ENCODE results near the gene CSN3. TPM values are rescaled to one million over a fixed set of nuclear protein-coding genes. Genes with fewer than 3 reads are reported as not detected.
"Not testable (repeated sequence)": the region's sequence is repeated elsewhere in the genome, so short reads cannot be mapped to it uniquely, and the experiment has no call there.

The CSN3 gene
- total and polyA plus RNA-seq, 2 of the 4 experiments (the other 2 are of a cell fraction), result not detected

- CTCF ChIA-PET; H4K91ac ChIP-seq (ENCODE audit: insufficient read depth, low read depth, low read length); H3K36me3 ChIP-seq (ENCODE audit: control insufficient read depth, insufficient read depth, low read length); H2BK15ac ChIP-seq (ENCODE audit: low read depth, low read length); H3K4me1 ChIP-seq (ENCODE audit: control insufficient read depth, insufficient read depth, low read length); H3K4me3 ChIP-seq (ENCODE audit: insufficient read depth, low read depth, low read length); H3K9me3 ChIP-seq (ENCODE audit: control insufficient read depth, insufficient read depth, low read length); H3K4ac ChIP-seq (ENCODE audit: low read depth, low read length); H3K23ac ChIP-seq (ENCODE audit: low read depth, low read length); ATAC-seq (ENCODE audit: low read depth); H3K18ac ChIP-seq (ENCODE audit: low read depth, low read length); H3K4me2 ChIP-seq (ENCODE audit: low read depth, low read length); H4K5ac ChIP-seq (ENCODE audit: low read depth, low read length); H3K14ac ChIP-seq (replicated peaks; ENCODE audit: low read depth, low read length); dilution Hi-C loops (cut with HindIII; ENCODE audit: low sequenced_read_pairs, unreplicated experiment); H4K8ac ChIP-seq (ENCODE audit: low read depth in 2 of 2, low read length in 2 of 2); H3K9me1 ChIP-seq (ENCODE audit: insufficient read depth, low read length); H2AK5ac ChIP-seq (ENCODE audit: low read depth, low read length); H2BK120ac ChIP-seq (ENCODE audit: low read depth, low read length); in situ Hi-C loops (cut with MboI; ENCODE audit: low sequenced_read_pairs); BruUV-seq (replicated peaks); DNase-seq; H3K27ac ChIP-seq (ENCODE audit: insufficient read depth, low read length); intact Hi-C loops (cut with micrococcal nuclease); H4K20me1 ChIP-seq (ENCODE audit: insufficient read depth, low read length); H3K9ac ChIP-seq (ENCODE audit: low read depth, low read length); H3K27me3 ChIP-seq (ENCODE audit: control insufficient read depth, insufficient read depth, low read length); H2BK20ac ChIP-seq (ENCODE audit: low read depth, low read length); H3K56ac ChIP-seq (ENCODE audit: extremely low read depth, insufficient read depth, low read length); POLR2A ChIA-PET (ENCODE audit: unreplicated experiment); H2AK9ac ChIP-seq (replicated peaks; ENCODE audit: low read depth, low read length, poor library complexity); H2BK5ac ChIP-seq (ENCODE audit: low read depth, low read length, poor library complexity, severe bottlenecking); H3K79me1 ChIP-seq (ENCODE audit: low read depth in 1 of 2, low read length in 2 of 2); H2AFZ ChIP-seq (replicated peaks; ENCODE audit: low read length, poor library complexity): not testable (repeated sequence)
Measured at GRCh38 chr4:70216109-70216508, 26.3 kb upstream of the CSN3 start.

- H2BK15ac ChIP-seq (ENCODE audit: low read depth, low read length); H2BK5ac ChIP-seq (ENCODE audit: low read depth, low read length, poor library complexity, severe bottlenecking); intact Hi-C loops (cut with micrococcal nuclease); H2AK5ac ChIP-seq (ENCODE audit: low read depth, low read length); H2AFZ ChIP-seq (replicated peaks; ENCODE audit: low read length, poor library complexity); CTCF ChIA-PET; dilution Hi-C loops (cut with HindIII; ENCODE audit: low sequenced_read_pairs, unreplicated experiment); H3K18ac ChIP-seq (ENCODE audit: low read depth, low read length); H4K5ac ChIP-seq (ENCODE audit: low read depth, low read length); H4K20me1 ChIP-seq (ENCODE audit: insufficient read depth, low read length); in situ Hi-C loops (cut with MboI; ENCODE audit: low sequenced_read_pairs); H3K27ac ChIP-seq (ENCODE audit: insufficient read depth, low read length); POLR2A ChIA-PET (ENCODE audit: unreplicated experiment); H3K9me3 ChIP-seq (ENCODE audit: control insufficient read depth, insufficient read depth, low read length); H3K56ac ChIP-seq (ENCODE audit: extremely low read depth, insufficient read depth, low read length); H3K79me1 ChIP-seq (ENCODE audit: low read depth in 1 of 2, low read length in 2 of 2); H2AK9ac ChIP-seq (replicated peaks; ENCODE audit: low read depth, low read length, poor library complexity); H4K91ac ChIP-seq (ENCODE audit: insufficient read depth, low read depth, low read length); DNase-seq; ATAC-seq (ENCODE audit: low read depth); H3K4me3 ChIP-seq (ENCODE audit: insufficient read depth, low read depth, low read length); H4K8ac ChIP-seq (ENCODE audit: low read depth in 2 of 2, low read length in 2 of 2); BruUV-seq (replicated peaks); H3K36me3 ChIP-seq (ENCODE audit: control insufficient read depth, insufficient read depth, low read length); H2BK20ac ChIP-seq (ENCODE audit: low read depth, low read length); H3K9ac ChIP-seq (ENCODE audit: low read depth, low read length); H2BK120ac ChIP-seq (ENCODE audit: low read depth, low read length); H3K4me2 ChIP-seq (ENCODE audit: low read depth, low read length); H3K4ac ChIP-seq (ENCODE audit: low read depth, low read length); H3K23ac ChIP-seq (ENCODE audit: low read depth, low read length); H3K27me3 ChIP-seq (ENCODE audit: control insufficient read depth, insufficient read depth, low read length); H3K14ac ChIP-seq (replicated peaks; ENCODE audit: low read depth, low read length); H3K4me1 ChIP-seq (ENCODE audit: control insufficient read depth, insufficient read depth, low read length); H3K9me1 ChIP-seq (ENCODE audit: insufficient read depth, low read length): not testable (repeated sequence)
- no CpG with 5 or more reads among the region's 1 CpG for WGBS, 2 experiments (ENCODE audit: extremely low coverage in 2 of 2, insufficient read length in 1 of 2)
Measured at GRCh38 chr4:70216550-70216949, 25.8 kb upstream of the CSN3 start.

Data from IMR-90 (cell line).